ENCODE results near the gene CASP4. TPM values are rescaled to one million over a fixed set of nuclear protein-coding genes. Genes with fewer than 3 reads are reported as not detected.

Gene CASP4
- total and polyA plus RNA-seq, 4 donors: 63.0 to 188 (median 129) TPM

DNA sequence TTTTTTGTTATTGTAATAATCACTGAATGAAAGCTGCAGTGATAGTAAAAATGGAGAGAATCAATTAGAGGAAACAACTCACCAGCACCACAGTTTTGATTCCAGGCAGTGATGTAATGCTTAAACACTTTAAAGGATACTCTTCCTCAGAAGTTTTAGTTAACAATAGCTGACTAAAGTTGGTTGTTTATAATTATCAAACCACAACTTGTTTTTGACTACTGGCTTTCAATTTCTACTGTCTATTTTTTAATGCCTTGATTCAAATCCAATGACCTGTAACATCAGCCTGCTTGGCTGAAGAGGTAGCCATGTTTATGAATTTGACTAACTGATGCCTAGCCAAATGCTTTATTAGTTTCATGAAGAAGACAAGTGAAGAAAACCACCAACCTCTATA is 51.9 kb downstream of the CASP4 start:
- Histone ChIP-seq H3K9ac (ENCODE audit: insufficient read depth in 1 of 2, low read length in 2 of 2) (no peak overlapping the region), H3K27ac (ENCODE audit: low read depth in 1 of 2, low read length in 1 of 2) (no peak overlapping the region), H3K9me3 (ENCODE audit: control insufficient read depth in 4 of 4, insufficient read depth in 3 of 4, low read length in 3 of 4) (no peaks in the 10 kb centered on the region), H3K4me3 (no peak overlapping the region), H3K27me3 (ENCODE audit: control insufficient read depth in 3 of 3, insufficient read depth in 3 of 3, low read length in 2 of 3) (no peaks in the 10 kb centered on the region), H3K36me3 (ENCODE audit: control insufficient read depth in 4 of 4, insufficient read depth in 4 of 4, low read length in 4 of 4) (no peaks in the 10 kb centered on the region), H3K4me1 (ENCODE audit: control insufficient read depth in 5 of 5, insufficient read depth in 5 of 5, low read length in 5 of 5) (peaks cover 0 to 11% (median 3%) of the 10 kb centered on the region in 5 donors)
- TF ChIP-seq, protein P1, sequence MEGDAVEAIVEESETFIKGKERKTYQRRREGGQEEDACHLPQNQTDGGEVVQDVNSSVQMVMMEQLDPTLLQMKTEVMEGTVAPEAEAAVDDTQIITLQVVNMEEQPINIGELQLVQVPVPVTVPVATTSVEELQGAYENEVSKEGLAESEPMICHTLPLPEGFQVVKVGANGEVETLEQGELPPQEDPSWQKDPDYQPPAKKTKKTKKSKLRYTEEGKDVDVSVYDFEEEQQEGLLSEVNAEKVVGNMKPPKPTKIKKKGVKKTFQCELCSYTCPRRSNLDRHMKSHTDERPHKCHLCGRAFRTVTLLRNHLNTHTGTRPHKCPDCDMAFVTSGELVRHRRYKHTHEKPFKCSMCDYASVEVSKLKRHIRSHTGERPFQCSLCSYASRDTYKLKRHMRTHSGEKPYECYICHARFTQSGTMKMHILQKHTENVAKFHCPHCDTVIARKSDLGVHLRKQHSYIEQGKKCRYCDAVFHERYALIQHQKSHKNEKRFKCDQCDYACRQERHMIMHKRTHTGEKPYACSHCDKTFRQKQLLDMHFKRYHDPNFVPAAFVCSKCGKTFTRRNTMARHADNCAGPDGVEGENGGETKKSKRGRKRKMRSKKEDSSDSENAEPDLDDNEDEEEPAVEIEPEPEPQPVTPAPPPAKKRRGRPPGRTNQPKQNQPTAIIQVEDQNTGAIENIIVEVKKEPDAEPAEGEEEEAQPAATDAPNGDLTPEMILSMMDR (IDR thresholded peaks at IDR 0.05; ENCODE audit: control extremely low read depth, extremely low read depth): no peak
- ATAC-seq (ENCODE audit: insufficient read depth, low FRiP score) (no peak), DNase-seq (peak in 1 of 3 donors; percentile 27)

DNA sequence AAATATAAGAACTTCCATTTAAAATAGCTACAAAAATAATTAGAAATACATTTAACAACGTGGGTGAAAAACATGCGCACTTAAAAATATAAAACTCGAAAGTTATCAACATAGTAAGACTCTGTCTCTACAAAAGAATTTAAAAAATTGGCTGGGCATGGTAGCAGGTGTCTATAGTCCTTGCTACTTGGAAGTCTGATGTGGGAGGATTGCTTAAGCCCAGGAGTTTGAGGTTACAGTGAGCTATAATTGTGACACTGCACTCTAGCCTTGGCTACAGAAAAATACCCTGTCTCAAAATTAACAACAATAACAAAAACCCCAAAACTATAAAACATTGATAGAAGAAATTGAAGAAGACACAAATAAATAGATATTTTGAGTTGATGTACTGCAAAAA is 56.3 kb downstream of the CASP4 start:
- Histone ChIP-seq H3K9ac (ENCODE audit: insufficient read depth in 1 of 2, low read length in 2 of 2) (no peak overlapping the region), H3K36me3 (ENCODE audit: control insufficient read depth in 4 of 4, insufficient read depth in 4 of 4, low read length in 4 of 4) (peaks cover 0 to 6% (median 0%) of the 10 kb centered on the region in 4 donors), H3K4me3 (no peak overlapping the region), H3K9me3 (ENCODE audit: control insufficient read depth in 4 of 4, insufficient read depth in 3 of 4, low read length in 3 of 4) (no peaks in the 10 kb centered on the region), H3K4me1 (ENCODE audit: control insufficient read depth in 5 of 5, insufficient read depth in 5 of 5, low read length in 5 of 5) (peaks cover 0 to 11% (median 2%) of the 10 kb centered on the region in 5 donors), H3K27me3 (ENCODE audit: control insufficient read depth in 3 of 3, insufficient read depth in 3 of 3, low read length in 2 of 3) (no peaks in the 10 kb centered on the region), H3K27ac (ENCODE audit: low read depth in 1 of 2, low read length in 1 of 2) (no peak overlapping the region)
- DNase-seq: no peak
- ATAC-seq (ENCODE audit: insufficient read depth, low FRiP score): no peak
- TF ChIP-seq, protein P1 (IDR thresholded peaks at IDR 0.05; ENCODE audit: control extremely low read depth, extremely low read depth): no peak
- WGBS, 2 donors: 88 to 94% methylated on average over 3 of the region's 3 CpGs

DNA sequence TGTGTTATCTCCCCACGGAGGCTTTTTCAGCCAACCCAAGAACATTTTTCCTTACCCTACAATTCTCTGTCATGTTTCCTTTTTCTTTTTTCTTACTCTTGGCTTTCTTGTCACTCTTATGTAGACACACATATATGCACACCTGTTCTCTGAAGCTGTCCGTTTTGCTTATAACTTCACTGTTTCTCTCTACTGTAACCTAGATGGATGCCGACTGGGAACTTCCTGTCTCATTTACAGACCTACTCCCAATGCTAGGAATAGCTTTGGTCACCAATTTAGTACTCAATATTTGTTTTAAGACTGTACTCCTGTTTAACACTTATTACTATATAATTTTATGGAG is 60.2 kb downstream of the CASP4 start:
- TF ChIP-seq, protein P1 (IDR thresholded peaks at IDR 0.05; ENCODE audit: control extremely low read depth, extremely low read depth): no peak
- Histone ChIP-seq H3K4me1 (ENCODE audit: control insufficient read depth in 5 of 5, insufficient read depth in 5 of 5, low read length in 5 of 5) (no peaks in the 10 kb centered on the region), H3K9ac (ENCODE audit: insufficient read depth in 1 of 2, low read length in 2 of 2) (no peak overlapping the region), H3K4me3 (no peak overlapping the region), H3K36me3 (ENCODE audit: control insufficient read depth in 4 of 4, insufficient read depth in 4 of 4, low read length in 4 of 4) (peaks cover 0 to 6% (median under 1%) of the 10 kb centered on the region in 4 donors), H3K27me3 (ENCODE audit: control insufficient read depth in 3 of 3, insufficient read depth in 3 of 3, low read length in 2 of 3) (no peaks in the 10 kb centered on the region), H3K9me3 (ENCODE audit: control insufficient read depth in 4 of 4, insufficient read depth in 3 of 4, low read length in 3 of 4) (no peaks in the 10 kb centered on the region), H3K27ac (ENCODE audit: low read depth in 1 of 2, low read length in 1 of 2) (no peak overlapping the region)
- WGBS, 2 donors: 90 to 95% methylated on average over 3 of the region's 3 CpGs
- ATAC-seq (ENCODE audit: insufficient read depth, low FRiP score) (no peak), DNase-seq (no peak)

DNA sequence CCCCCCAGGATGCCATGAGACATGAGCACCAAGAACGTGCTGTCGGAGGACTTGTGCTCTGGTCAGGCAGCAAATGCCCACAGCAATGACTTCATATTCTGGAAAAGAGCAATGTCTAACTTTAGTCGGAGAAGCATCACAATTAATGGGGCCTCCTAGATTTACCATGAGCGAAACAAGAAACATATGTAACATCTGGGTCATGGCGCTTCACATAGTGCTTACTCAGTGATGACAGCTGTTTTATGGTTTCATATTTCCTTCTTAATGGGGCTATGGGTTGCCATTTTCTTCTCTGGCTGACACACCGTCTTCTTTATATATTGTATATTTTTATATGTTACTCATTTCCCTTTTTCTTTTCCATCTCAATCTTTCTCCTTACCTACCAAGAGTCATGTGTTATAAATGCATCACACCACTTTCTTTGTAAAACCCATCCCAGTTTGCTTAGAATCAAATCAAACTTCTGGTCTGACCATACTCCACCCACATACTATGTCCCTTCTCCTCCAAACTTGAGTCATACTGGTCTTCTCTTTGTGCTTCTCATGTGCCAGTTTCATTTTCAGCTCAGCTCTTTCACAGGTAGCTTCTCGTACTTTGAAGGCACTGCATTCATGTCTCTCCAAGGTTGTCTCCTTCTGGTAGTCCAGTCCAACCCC is 60.7 kb downstream of the CASP4 start:
- no peak overlapping the region for H3K9ac ChIP-seq (ENCODE audit: insufficient read depth in 1 of 2, low read length in 2 of 2)
- no peak for DNase-seq
- peaks cover 0 to 6% (median 1%) of the 10 kb centered on the region in 4 donors for H3K36me3 ChIP-seq (ENCODE audit: control insufficient read depth in 4 of 4, insufficient read depth in 4 of 4, low read length in 4 of 4)
- H3K9me3 ChIP-seq (ENCODE audit: control insufficient read depth in 4 of 4, insufficient read depth in 3 of 4, low read length in 3 of 4): no peaks in the 10 kb centered on the region
- no peaks in the 10 kb centered on the region for H3K4me1 ChIP-seq (ENCODE audit: control insufficient read depth in 5 of 5, insufficient read depth in 5 of 5, low read length in 5 of 5)
- no peaks in the 10 kb centered on the region for H3K27me3 ChIP-seq (ENCODE audit: control insufficient read depth in 3 of 3, insufficient read depth in 3 of 3, low read length in 2 of 3)
- no peak overlapping the region for H3K4me3 ChIP-seq
- no peak overlapping the region for H3K27ac ChIP-seq (ENCODE audit: low read depth in 1 of 2, low read length in 1 of 2)
- 78 to 83% methylated on average over 7 of the region's 7 CpGs for WGBS, 2 donors
- no peak for ATAC-seq (ENCODE audit: insufficient read depth, low FRiP score)
- TF ChIP-seq, protein P1 (IDR thresholded peaks at IDR 0.05; ENCODE audit: control extremely low read depth, extremely low read depth): no peak

All from lung (tissue), 12 donors.